ENCODE measurements around the gene ZNF507. TPM values are rescaled to one million over a fixed set of nuclear protein-coding genes. Genes with fewer than 3 reads are reported as not detected.
A peak's percentile ranks its signal among the peaks of the same experiment; 100 is the strongest.

Gene ZNF507
- total and polyA plus RNA-seq, 9 of the 15 experiments (the other 6 are each of a cell fraction or from before 2014, with no cell fraction given), result 2.9 to 25.0 (median 10.4) TPM

- TF ChIP-seq MGA (IDR thresholded peaks at IDR 0.05) (peak; percentile 89), CBFA2T2 (conservative IDR thresholded peaks at IDR 0.05) (peak; percentile 94), ETV6 (IDR thresholded peaks at IDR 0.05; ENCODE audit: borderline replicate concordance in 1 of 2, low read depth in 2 of 2, low read length in 1 of 2) (no peak; a peak in 1 of 4 replicates), ETV6 (CRISPR knock-in tag; IDR thresholded peaks at IDR 0.05; ENCODE audit: borderline replicate concordance) (no peak), GATA2 (CRISPR knock-in tag; IDR thresholded peaks at IDR 0.05) (no peak), ZBED1 (IDR thresholded peaks at IDR 0.05) (no peak), PATZ1 (CRISPR knock-in tag; IDR thresholded peaks at IDR 0.05; ENCODE audit: borderline replicate concordance) (no peak)
Observed at GRCh38 chr19:32345261-32346207, at the start of gene ZNF507 (continued).
